Gastrocnemius medialis (tissue), 4 donors: ENCODE results near the gene CORO2B. TPM values are rescaled to one million over a fixed set of nuclear protein-coding genes. Genes with fewer than 3 reads are reported as not detected.

ENCODE experiments used
- ATAC-seq, 2 donors: fragments of 150-250 bp; one replicate each; pipeline ENCODE4 v1.9.1; 2016
- DNase-seq, 2 donors: peaks; one replicate each; pipeline ENCODE4 v3.0.0-alpha.2; 2019
- H3K27ac ChIP-seq, 4 donors: fragments of 200-600 bp; sonication (generic); 1 replicate in 1 of 4; 2 replicates in 3 of 4; pipeline ENCODE4 v1.5.1; 2016 to 2018; ENCODE audit warnings: mild to moderate bottlenecking in 2 of 4, moderate library complexity in 1 of 4
- H3K27me3 ChIP-seq, 3 donors: fragments of 200-600 bp; sonication (generic) in 2 of 3; 1 replicate in 1 of 3; 2 replicates in 2 of 3; pipeline versions ENCODE4 v1.5.1 to v1.6.0; 2016 to 2019; ENCODE audit warnings: mild to moderate bottlenecking in 1 of 3, moderate library complexity in 1 of 3
- H3K36me3 ChIP-seq, 2 donors: fragments of 200-600 bp; sonication (generic) in 1 of 2; one replicate each; pipeline ENCODE4 v1.5.1; 2017 to 2018
- H3K4me1 ChIP-seq, 2 donors: fragments of 200-600 bp; sonication (generic) in 1 of 2; one replicate each; pipeline ENCODE4 v1.5.1; 2016 to 2017; ENCODE audit warnings: mild to moderate bottlenecking in 2 of 2
- H3K4me3 ChIP-seq, 4 donors: fragments of 200-600 bp; sonication (generic) in 3 of 4; 1 replicate in 1 of 4; 2 replicates in 3 of 4; pipeline ENCODE4 v1.5.1; 2016 to 2019; ENCODE audit warnings: mild to moderate bottlenecking in 2 of 4
- H3K9me3 ChIP-seq, 3 donors: fragments of 200-600 bp; sonication (generic) in 2 of 3; 1 replicate in 1 of 3; 2 replicates in 2 of 3; pipeline ENCODE4 v1.5.1; 2016 to 2019
- CTCF ChIP-seq, 5 experiments: fragments of 450-650 bp in 3 of 5; fragments of 200-600 bp in 2 of 5; sonication (generic) in 2 of 5; IDR thresholded peaks in 4 of 5; conservative IDR thresholded peaks in 1 of 5; 1 replicate in 4 of 5; 2 replicates in 1 of 5; pipeline ENCODE4 v1.5.1; 2016 to 2019; ENCODE audit warnings: antibody characterized with exemption in 5 of 5, mild to moderate bottlenecking in 3 of 5, moderate library complexity in 3 of 5
- POLR2A ChIP-seq, 2 donors: fragments of 450-650 bp; IDR thresholded peaks; one replicate each; pipeline ENCODE4 v1.6.1; 2017; ENCODE audit warnings: antibody characterized with exemption in 2 of 2, mild to moderate bottlenecking in 2 of 2, moderate library complexity in 2 of 2
- in situ Hi-C, 4 donors: fragments of 200-750 bp; cut with MboI; loops; one replicate each; pipeline versions ENCODE4 v1.15.0 to v1.8.0; 2017; ENCODE audit warnings: low sequenced_read_pairs in 4 of 4
- intact Hi-C: fragments of 100-400 bp; cut with DNase I; formaldehyde crosslinking; loops from one replicate; pipeline ENCODE4 v1.15.1; 2023; ENCODE audit warnings: low total_unique reads
- total RNA-seq, 4 donors: library from RNA; depleted of rRNA; stranded (reverse); fragments of >200 nt; gene quantifications; one replicate each; pipeline versions ENCODE4 v1.1.0 to v1.2.3, GENCODE V29; 2016

CORO2B gene
- total RNA-seq, 4 donors from 2014 or later, result 1.5 to 2.2 (median 1.8) TPM

GRCh38 chr15:68712886-68713285 is 134.1 kb downstream of the CORO2B start:
- intact Hi-C loops (no loop called here), in situ Hi-C loops (no loop called here)
- no peaks in the 10 kb centered on the region for H3K36me3 ChIP-seq
- H3K27ac ChIP-seq, result no peak overlapping the region
- no peaks in the 10 kb centered on the region for H3K9me3 ChIP-seq
- DNase-seq (no peak), ATAC-seq (no peak)
- H3K4me3 ChIP-seq, result no peak overlapping the region
- H3K4me1 ChIP-seq, result no peaks in the 10 kb centered on the region
- TF ChIP-seq POLR2A (IDR thresholded peaks at IDR 0.05) (no peak), CTCF (IDR thresholded peaks at IDR 0.05 in 4 of 5, conservative IDR thresholded peaks at IDR 0.05 in 1 of 5) (no peak)
- no peaks in the 10 kb centered on the region for H3K27me3 ChIP-seq

GRCh38 chr15:68713874-68714273 is 135.1 kb downstream of the CORO2B start:
- H3K9me3 ChIP-seq, result no peaks in the 10 kb centered on the region
- H3K36me3 ChIP-seq, result no peaks in the 10 kb centered on the region
- no peak overlapping the region for H3K4me3 ChIP-seq
- ATAC-seq (no peak), DNase-seq (no peak)
- TF ChIP-seq POLR2A (IDR thresholded peaks at IDR 0.05) (no peak), CTCF (IDR thresholded peaks at IDR 0.05 in 4 of 5, conservative IDR thresholded peaks at IDR 0.05 in 1 of 5) (no peak)
- H3K27ac ChIP-seq, result no peak overlapping the region
- in situ Hi-C loops (no loop called here), intact Hi-C loops (no loop called here)
- no peaks in the 10 kb centered on the region for H3K4me1 ChIP-seq
- no peaks in the 10 kb centered on the region for H3K27me3 ChIP-seq

GRCh38 chr15:68715111-68715510 is 136.3 kb downstream of the CORO2B start:
- Histone ChIP-seq H3K4me3 (no peak overlapping the region), H3K27ac (no peak overlapping the region), H3K4me1 (no peaks in the 10 kb centered on the region), H3K36me3 (no peaks in the 10 kb centered on the region), H3K27me3 (no peaks in the 10 kb centered on the region), H3K9me3 (no peaks in the 10 kb centered on the region)
- no peak for DNase-seq
- in situ Hi-C loops, result no loop called here
- ATAC-seq, result no peak
- intact Hi-C loops, result no loop called here
- TF ChIP-seq POLR2A (IDR thresholded peaks at IDR 0.05) (no peak), CTCF (IDR thresholded peaks at IDR 0.05 in 4 of 5, conservative IDR thresholded peaks at IDR 0.05 in 1 of 5) (no peak)

GRCh38 chr15:68717951-68718350 is 139.2 kb downstream of the CORO2B start:
- ATAC-seq (no peak), DNase-seq (no peak)
- intact Hi-C loops, result no loop called here
- no peaks in the 10 kb centered on the region for H3K9me3 ChIP-seq
- H3K4me1 ChIP-seq, result no peaks in the 10 kb centered on the region
- no peak overlapping the region for H3K4me3 ChIP-seq
- TF ChIP-seq POLR2A (IDR thresholded peaks at IDR 0.05) (no peak), CTCF (IDR thresholded peaks at IDR 0.05 in 4 of 5, conservative IDR thresholded peaks at IDR 0.05 in 1 of 5) (no peak)
- in situ Hi-C loops, result no loop called here
- no peaks in the 10 kb centered on the region for H3K36me3 ChIP-seq
- H3K27ac ChIP-seq, result no peak overlapping the region
- H3K27me3 ChIP-seq, result no peaks in the 10 kb centered on the region

GRCh38 chr15:68718468-68718867 is 139.7 kb downstream of the CORO2B start:
- H3K9me3 ChIP-seq, result no peaks in the 10 kb centered on the region
- DNase-seq, result no peak
- intact Hi-C loops (no loop called here), in situ Hi-C loops (no loop called here)
- TF ChIP-seq CTCF (IDR thresholded peaks at IDR 0.05 in 4 of 5, conservative IDR thresholded peaks at IDR 0.05 in 1 of 5) (no peak), POLR2A (IDR thresholded peaks at IDR 0.05) (no peak)
- no peak overlapping the region for H3K4me3 ChIP-seq
- no peak overlapping the region for H3K27ac ChIP-seq
- H3K27me3 ChIP-seq, result no peaks in the 10 kb centered on the region
- ATAC-seq, result no peak
- no peaks in the 10 kb centered on the region for H3K4me1 ChIP-seq
- H3K36me3 ChIP-seq, result no peaks in the 10 kb centered on the region
